GM03348 (cell line): ENCODE data around the gene MAP1S.
A peak's percentile ranks its signal among the peaks of the same experiment; 100 is the strongest.

Source experiments
- DNase-seq: peaks from one replicate; pipeline ENCODE4 v3.0.0; 2012; ENCODE audit warnings: low spot score

Gene MAP1S

GRCh38 chr19:17688853-17689595, 30.3 kb upstream of the MAP1S start:
- no peak for DNase-seq

- no peak for DNase-seq
These were observed 26.7 kb upstream of the MAP1S start for GRCh38 chr19:17692566-17692965.

GRCh38 chr19:17695198-17695597, 24.1 kb upstream of the MAP1S start:
- no peak for DNase-seq

GRCh38 chr19:17703824-17704463, 15.3 kb upstream of the MAP1S start:
- DNase-seq = peak; percentile 62

- peak; percentile 54 for DNase-seq
These were observed 12.5 kb upstream of the MAP1S start for GRCh38 chr19:17706750-17707181.

- DNase-seq = no peak
These were observed 7.4 kb upstream of the MAP1S start for GRCh38 chr19:17711851-17712250.

GRCh38 chr19:17716309-17716929, 2.9 kb upstream of the MAP1S start:
- no peak for DNase-seq

- no peak for DNase-seq
These were observed 732 bp upstream of the MAP1S start for GRCh38 chr19:17718550-17718946.

- peak; percentile 32 for DNase-seq
These were observed 585 bp downstream of the MAP1S start for GRCh38 chr19:17719730-17720400.

GRCh38 chr19:17720440-17720839, 1.2 kb downstream of the MAP1S start:
- DNase-seq = no peak

- no peak for DNase-seq
These were observed 1.9 kb downstream of the MAP1S start for GRCh38 chr19:17721111-17721628.

- peak; percentile 64 for DNase-seq
These were observed 2.5 kb downstream of the MAP1S start for GRCh38 chr19:17721821-17722220.

- no peak for DNase-seq
These were observed 3.5 kb downstream of the MAP1S start for GRCh38 chr19:17722655-17723240.

- DNase-seq = no peak
These were observed 5.4 kb downstream of the MAP1S start for GRCh38 chr19:17724655-17725054.

GRCh38 chr19:17725422-17726078, 6.3 kb downstream of the MAP1S start:
- no peak for DNase-seq

GRCh38 chr19:17726136-17726741, 7.0 kb downstream of the MAP1S start:
- no peak for DNase-seq

- DNase-seq = no peak
These were observed 7.9 kb downstream of the MAP1S start for GRCh38 chr19:17726964-17727773.

GRCh38 chr19:17727843-17728242, 8.6 kb downstream of the MAP1S start:
- DNase-seq = no peak

- no peak for DNase-seq
These were observed 13.8 kb downstream of the MAP1S start for GRCh38 chr19:17733127-17733526.

GRCh38 chr19:17734146-17734545, 14.9 kb downstream of the MAP1S start:
- DNase-seq = no peak
